HG03108 (cell line): ENCODE data around the gene PHACTR2.

Experiments
- ATAC-seq: cut with Tn5 transposase; IDR thresholded peaks from one replicate; pipeline ENCODE4 v1.9.1; 2021; ENCODE audit warnings: moderate library complexity; ENCODE audit not compliant: unreplicated experiment

PHACTR2 gene

DNA sequence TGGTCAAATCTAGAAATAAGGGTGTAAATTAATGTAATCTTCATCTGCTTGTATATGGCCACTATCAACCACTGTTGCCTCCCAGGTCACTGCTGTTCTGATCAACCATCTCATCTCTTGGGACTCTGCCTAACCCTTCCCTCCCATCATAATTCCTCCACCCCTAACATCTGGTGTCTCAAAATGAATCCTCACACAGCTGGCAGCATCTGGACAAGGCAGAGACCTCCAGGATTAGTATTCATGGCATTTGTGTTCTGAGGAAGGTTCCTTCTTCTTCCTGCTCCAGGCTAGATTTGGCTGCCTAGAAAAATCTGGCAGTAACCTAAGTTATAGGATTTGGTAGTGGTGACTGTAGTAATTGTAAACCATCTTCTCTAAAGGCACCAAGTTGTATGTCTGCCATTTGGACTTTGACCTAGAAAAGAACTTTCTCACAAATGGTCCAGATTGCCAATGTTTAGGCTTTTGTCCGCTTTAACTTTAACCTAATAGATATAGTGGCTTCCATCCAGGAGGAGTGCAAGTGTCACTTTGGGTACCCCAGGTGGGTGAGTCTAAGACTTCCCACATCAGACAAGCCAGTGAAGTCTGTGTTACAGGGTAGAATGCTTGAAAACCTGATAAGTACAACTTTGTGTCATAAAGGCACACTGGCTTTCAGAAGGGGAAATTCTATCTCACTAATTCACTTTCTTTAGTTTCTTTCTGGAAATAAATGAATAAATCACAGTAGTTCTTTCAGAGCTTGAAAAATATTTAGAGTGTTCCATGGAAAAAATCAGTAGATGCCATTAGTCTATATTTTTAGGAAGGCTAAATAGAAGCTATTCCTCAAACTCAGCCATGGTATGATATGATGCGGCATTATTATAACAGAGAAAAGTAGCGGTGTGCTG lies 3.0 kb upstream of the PHACTR2 start:
- ATAC-seq, result no peak

DNA sequence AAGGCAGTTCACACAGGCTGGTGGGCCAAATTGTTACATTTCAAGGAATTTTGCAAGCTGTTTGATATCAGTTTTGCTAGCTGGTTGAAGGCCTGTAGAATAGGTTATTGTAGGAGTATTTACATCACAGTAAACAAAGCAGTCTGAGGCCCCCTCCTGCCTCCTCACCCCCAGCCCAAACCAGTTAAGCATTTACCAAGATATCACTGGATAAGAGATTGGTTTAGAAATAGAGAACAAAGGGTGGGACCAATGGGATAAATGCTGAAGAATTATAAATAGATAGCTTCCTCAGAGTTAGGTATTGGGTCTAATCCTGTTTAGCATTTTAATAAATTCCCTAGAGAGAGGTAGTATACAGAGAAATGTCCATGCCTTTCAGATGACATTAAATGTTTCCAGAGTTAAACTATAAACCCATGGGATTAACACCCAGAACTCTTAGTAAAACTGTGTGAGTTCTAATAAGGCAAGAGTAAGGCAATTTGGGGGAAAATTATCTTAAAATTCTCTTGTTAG lies 2.3 kb upstream of the PHACTR2 start:
- no peak for ATAC-seq

DNA sequence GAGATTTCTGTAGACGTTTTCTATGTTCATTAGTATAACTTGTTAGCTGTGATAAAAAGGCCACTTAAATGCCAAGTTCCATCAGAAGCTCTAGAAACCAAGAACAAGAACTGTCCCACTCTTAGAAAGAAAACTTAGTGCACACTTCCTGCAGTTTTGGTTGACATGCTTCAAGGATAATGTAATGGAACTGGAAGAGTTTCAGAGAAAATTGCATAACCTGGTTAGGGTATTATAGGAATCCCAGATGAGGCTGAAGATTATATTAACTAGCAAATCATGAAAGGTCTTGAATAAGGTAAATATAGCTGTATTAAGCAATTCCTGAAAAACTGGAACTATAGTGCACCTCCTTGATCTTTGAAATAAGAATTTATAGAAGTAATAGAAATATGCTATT lies 1.8 kb upstream of the PHACTR2 start:
- no peak for ATAC-seq

DNA sequence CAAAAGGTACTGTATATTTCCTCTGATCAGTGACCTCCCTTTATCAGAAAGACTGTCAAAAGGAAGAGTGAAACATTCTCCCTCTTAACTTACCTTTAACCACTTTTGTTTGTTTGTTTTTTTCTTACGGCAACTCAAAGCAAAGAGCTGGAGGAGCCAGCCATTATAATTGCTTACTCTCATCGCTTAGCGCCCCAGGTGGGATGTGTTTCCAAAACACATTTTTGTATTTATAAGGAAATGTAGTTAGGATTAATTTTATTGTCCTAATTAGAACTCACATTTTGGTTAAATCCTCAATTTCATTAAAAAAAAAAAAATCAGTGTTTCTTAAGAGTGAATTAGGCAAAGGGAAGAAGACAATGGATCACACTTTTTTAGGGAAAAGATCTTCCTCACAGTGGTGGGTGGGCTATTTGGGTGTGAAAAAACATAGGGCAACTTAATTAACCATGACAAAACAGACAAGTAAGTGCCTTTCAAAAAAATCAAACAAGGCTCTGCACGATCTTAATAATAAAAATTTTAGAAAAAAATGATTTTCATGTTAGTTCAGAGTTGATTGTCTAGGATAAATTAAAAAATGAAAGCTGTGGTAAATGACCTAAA lies 1.2 kb upstream of the PHACTR2 start:
- no peak for ATAC-seq

GRCh38 chr6:143677577-143677890 lies 231 bp upstream of the PHACTR2 start:
- ATAC-seq, result no peak

- no peak for ATAC-seq
Measured at GRCh38 chr6:143679041-143679440, 1.3 kb downstream of the PHACTR2 start.

DNA sequence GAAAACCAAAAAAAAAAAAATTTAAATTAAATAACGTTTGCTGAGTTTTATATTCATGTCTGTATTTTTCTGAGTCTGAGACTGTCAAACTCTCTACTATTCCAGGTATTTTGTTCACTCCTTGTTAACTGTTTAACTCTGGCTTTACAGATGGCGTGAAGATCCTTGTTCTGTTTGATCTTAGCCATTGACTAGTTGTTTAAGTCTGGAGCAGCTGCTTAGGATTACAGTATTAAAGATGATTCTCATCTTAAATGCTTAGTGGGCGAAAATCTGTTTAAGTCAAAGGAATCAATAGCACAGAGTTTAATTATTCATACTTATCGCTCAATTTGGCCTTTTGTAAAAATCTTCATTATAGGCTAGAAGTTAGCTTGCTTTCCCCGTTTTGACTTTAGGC lies 2.4 kb downstream of the PHACTR2 start:
- no peak for ATAC-seq

- ATAC-seq, result no peak
Measured at GRCh38 chr6:143682805-143683204, 5.0 kb downstream of the PHACTR2 start.

DNA sequence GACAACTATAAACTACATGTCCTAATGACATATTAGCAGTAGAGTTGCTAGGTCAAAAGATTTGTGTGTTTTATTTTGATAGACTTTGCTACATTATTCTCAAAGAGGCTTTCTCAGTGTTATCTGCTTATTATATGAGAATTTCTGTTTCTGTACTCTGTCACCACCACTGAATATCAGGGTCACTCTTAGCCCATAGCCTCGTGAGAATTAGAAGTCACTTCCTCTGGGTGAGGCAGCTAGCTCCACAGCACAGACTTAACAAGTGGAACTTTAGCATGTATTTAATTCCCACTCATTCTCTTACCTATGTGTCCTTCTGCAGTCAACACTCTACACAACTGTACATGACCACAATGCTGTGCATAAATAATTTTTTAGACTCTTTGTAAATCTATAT lies 6.7 kb downstream of the PHACTR2 start:
- ATAC-seq, result no peak

GRCh38 chr6:143685653-143686052 lies 7.9 kb downstream of the PHACTR2 start:
- ATAC-seq, result no peak

DNA sequence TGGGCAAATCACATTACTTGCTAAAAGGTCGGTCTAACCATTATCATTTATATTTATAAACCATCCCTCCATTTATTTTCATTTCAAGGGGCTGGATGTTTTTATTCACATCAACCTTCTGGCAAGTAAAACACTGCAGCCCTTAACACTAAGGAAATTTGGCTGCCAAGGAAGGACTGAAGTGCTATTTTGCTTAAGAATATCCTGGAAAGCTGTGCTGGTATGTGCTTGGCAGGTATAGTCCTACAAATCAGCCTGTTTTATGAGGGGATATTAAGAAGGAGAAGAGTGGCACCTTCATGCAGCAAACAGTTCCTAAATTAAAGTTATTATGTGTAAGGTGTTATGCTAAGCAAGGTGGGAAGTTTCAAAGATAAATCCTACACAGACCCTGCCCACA lies 9.8 kb downstream of the PHACTR2 start:
- ATAC-seq, result no peak

GRCh38 chr6:143688681-143689080 lies 10.9 kb downstream of the PHACTR2 start:
- no peak for ATAC-seq

GRCh38 chr6:143689852-143690251 lies 12.1 kb downstream of the PHACTR2 start:
- no peak for ATAC-seq

- ATAC-seq, result no peak
Measured at GRCh38 chr6:143691155-143691554, 13.4 kb downstream of the PHACTR2 start.

DNA sequence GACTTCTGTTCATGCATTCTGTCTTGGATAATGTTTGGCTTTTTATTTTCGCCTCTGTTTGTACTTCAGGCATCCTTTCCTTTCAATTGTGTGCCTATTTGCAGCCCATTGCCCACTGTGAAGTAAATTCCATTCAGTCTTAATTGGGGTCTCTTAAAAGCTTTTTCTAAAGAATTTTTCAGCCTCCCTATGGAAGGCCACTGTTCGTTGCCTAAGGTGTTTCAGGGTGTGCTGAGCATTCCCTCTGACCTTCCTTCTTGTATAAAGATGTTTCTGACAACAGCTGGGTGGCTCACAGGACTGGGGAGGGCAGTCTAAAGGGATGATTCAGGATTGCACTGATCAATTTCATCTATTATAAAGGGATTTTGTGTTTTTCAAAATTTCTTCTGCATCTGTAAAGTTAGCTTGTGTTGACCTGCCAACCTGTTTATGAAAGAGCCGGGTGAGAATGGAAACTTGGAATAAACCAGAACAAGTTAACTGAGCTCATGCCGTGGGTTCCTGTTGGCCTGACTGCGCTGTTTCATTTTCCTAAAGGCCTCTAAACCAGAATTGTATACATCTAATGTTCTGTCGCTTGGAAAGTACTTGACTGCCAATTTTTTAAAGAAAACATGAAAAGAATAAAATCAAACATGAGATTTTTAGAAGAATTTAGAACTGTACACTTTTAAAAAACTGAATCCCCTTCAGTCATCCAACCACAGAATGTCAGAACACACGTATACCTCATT lies 14.3 kb downstream of the PHACTR2 start:
- no peak for ATAC-seq

GRCh38 chr6:143692696-143693095 lies 14.9 kb downstream of the PHACTR2 start:
- ATAC-seq, result no peak

- ATAC-seq, result no peak
Measured at GRCh38 chr6:143694013-143694412, 16.2 kb downstream of the PHACTR2 start.

- no peak for ATAC-seq
Measured at GRCh38 chr6:143694560-143694959, 16.8 kb downstream of the PHACTR2 start.

GRCh38 chr6:143695130-143695968 lies 17.6 kb downstream of the PHACTR2 start:
- no peak for ATAC-seq

GRCh38 chr6:143695969-143696663 lies 18.4 kb downstream of the PHACTR2 start:
- no peak for ATAC-seq
